HG02943 (cell line): ENCODE results near the gene SOCS2.
"Not testable (repeated sequence)": the region's sequence is repeated elsewhere in the genome, so short reads cannot be mapped to it uniquely, and the experiment has no call there.

Source experiments
- ATAC-seq: cut with Tn5 transposase; IDR thresholded peaks from one replicate; pipeline ENCODE4 v1.9.1; 2021; ENCODE audit warnings: mild to moderate bottlenecking, low read depth, moderate library complexity; ENCODE audit not compliant: unreplicated experiment

Gene SOCS2

GRCh38 chr12:93571925-93572711, at the start of gene SOCS2:
SOCS2 (plus strand) TSS chr12:93572675; CDS start chr12:93572898, 223 bp downstream.
- ATAC-seq = no peak

- ATAC-seq = no peak
Observed at GRCh38 chr12:93524386-93525133, 47.9 kb upstream of the SOCS2 start.

DNA sequence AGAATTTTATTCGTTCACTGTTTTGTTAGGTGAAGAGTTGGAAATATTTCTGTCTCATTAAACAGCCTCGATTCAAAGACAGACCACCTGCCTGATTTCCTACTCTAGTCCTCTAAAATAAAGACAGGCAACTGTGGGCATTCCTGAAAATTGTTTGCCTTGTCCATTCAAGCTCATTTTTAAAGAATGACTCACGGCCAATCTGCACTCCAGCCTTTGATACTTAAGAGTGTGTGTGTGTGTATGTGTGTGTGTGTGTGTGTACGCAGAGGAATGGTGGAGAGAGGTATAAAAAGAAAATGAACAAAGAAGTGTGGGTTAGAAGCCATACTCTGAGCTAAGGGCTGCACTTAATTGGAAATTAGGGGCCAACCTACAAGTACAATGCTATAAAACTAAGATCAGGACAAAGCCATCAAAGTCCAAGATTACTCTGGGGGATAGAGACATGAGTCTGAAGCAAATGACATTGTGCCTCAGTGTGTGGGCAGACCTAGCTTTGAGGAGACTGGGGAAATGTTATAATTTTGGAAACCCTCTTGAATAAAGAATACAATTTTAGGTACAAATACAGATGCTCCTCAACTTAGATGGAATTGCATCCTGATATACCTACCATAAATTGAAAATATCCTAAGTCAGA, 45.6 kb upstream of the SOCS2 start:
- no peak for ATAC-seq

- no peak for ATAC-seq
Observed at GRCh38 chr12:93530358-93530757, 42.1 kb upstream of the SOCS2 start.

DNA sequence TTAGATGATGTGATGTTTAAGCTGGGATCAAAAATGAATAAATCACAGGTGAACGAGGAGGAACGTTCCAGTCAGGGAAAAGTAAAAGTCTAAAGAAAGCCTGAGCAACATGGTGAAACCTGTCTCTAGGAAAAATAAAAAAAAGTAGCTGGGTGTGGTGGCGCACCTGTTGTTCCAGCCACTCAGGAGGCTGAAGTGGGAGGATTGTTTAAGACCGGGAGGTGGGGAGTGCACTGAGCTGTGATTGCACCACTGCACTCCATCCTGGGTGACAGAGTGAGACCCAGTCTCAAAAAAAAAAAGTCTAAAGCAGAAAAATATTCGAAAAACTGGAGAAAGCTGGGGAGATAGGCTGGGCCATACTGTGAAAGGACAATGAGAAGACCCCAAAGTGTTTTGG, 39.2 kb upstream of the SOCS2 start:
- ATAC-seq = no peak

GRCh38 chr12:93536111-93536765, 36.2 kb upstream of the SOCS2 start:
- ATAC-seq = peak; percentile 8

DNA sequence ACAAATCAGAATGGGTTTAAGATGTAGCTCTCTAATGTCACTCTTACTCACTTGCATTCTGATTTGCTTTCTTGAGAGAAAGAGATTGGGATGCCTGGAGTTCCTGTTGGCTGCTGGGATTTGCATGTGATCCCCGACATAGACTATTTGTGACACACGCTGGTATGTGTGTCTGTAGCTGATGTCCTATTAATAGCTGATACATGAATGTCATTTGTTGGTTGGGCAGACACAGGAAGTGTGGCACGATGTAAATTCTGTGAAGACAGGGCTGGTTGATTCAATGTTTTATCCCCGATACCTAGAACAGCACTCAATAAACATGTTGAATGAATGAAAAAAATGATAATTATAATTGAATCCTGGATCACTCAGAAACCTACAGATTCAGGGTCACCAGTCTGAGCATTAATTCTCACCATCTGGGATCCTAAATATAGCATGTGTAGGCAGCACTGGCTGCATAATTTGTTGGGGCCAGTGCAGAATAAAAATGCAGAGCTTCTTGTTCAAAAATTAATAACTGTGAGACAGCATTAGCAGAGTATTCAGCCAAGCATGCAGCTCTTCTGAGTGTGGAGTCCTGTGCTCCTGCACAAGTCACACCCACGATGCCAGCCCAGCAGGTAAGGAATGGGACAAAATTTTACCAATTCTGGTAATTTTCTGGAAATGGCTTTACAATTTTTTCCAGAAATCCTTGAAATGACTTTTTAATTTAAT, 35.5 kb upstream of the SOCS2 start:
- ATAC-seq = peak; percentile 75

GRCh38 chr12:93537769-93538168, 34.7 kb upstream of the SOCS2 start:
- ATAC-seq = no peak

- no peak for ATAC-seq
Observed at GRCh38 chr12:93539821-93540220, 32.7 kb upstream of the SOCS2 start.

- ATAC-seq = no peak
Observed at GRCh38 chr12:93540466-93540865, 32.0 kb upstream of the SOCS2 start.

- ATAC-seq = no peak
Observed at GRCh38 chr12:93541578-93542225, 30.8 kb upstream of the SOCS2 start.

DNA sequence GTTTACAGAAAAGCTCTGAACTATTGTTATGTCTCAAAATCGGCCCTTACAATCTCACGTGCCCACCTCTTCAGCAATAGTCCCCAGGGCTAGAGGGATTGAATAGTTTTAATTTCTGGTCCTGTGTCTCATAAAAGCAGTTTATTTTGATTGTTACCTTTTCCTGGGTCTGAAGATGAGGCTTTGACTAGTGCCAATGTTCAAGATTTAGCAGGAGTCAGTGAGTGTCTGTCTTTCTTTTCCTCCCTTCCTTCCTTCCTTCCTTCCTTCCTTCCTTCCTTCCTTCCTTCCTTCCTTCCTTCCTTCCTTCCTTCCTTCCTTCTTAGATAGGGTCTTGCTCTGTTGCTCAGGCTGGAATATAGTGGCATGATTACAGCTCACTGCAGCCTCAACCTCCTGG, 24.7 kb upstream of the SOCS2 start:
- ATAC-seq = no peak

DNA sequence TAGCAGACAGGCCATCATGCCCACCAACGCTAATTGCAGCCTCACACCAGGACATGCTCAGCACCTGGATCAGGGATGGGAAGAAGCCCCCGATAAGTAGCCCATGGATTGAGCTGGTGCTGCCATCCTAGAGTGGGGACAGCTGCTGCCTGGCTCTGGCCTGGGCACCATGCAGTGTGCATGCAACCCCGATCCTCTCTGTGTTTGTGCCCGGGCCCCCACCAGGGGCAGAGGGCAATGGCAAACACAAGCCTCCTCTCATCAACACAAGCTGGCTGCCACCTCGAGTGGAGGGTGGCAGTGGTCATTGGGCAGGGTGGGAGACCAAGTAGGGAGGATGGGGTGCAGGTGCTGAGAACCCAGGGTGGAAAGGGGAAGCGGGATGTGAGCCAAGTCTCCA, 23.3 kb upstream of the SOCS2 start:
- ATAC-seq = no peak

DNA sequence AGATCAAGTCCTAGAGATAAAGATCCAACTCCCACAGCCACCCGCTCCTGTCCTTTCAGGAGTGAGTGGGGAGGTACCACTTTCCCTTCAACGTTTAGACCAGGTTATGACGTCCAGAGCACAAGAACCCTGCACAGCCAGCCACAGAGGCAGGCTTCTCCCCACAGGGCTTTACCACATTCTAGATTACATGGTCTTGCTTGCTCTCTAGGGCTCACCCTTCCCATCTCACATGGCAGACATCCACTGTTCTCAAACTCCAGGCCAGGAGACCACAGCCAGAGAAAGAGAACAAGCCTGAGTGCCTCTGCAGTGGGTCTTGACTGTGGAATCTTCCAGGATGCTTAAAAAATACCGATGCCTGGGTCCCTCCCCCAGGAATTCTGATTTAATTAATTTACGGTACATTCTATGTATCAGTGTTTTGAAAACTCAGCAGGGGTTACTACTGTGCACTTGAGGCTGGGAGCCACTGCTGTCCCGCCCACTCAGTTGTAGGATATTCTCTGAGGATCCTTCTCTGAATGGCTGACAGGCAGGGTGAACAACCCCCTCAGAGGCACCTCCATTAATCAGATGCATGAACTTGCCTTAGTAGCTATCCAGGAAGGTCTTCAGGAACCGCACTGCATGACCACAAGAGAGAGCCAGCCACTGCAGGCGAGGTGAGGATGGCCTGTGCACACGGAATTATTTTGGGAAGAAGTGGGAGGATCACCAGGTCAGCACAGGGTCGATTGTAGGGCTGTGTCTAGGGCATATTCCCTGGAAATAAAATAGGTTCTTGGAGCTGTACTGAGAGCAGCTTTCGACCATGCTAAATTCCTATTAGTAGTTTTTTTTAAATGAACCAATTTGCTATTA, 21.5 kb upstream of the SOCS2 start:
- ATAC-seq = no peak

GRCh38 chr12:93552427-93552826, 20.0 kb upstream of the SOCS2 start:
- ATAC-seq = no peak

DNA sequence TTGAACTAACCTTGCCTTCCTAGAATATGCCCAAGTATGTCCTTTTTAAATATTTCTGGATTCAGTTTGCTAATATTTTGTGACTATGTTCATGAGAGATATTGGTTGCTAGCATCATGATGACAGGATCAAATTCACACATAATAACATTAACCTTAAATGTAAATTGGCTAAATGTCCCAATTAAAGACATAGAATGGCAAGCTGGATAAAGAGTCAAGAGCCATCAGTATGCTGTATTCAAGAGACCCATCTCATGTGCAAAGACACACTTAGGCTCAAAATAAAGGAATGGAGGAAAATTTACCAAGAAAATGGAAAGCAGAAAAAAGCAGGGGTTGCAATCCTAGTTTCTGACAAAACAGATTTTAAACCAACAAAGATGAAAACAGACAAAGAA, 14.6 kb upstream of the SOCS2 start:
- ATAC-seq = not testable (repeated sequence)

GRCh38 chr12:93558685-93559084, 13.8 kb upstream of the SOCS2 start:
- not testable (repeated sequence) for ATAC-seq

GRCh38 chr12:93563807-93564538, 8.5 kb upstream of the SOCS2 start:
- no peak for ATAC-seq
